ENCODE results near the gene RALB.

The RALB gene

GRCh38 chr2:120252225-120253020, at the start of gene RALB:
TSS of gene RALB (plus strand) at chr2:120252852. CDS start at chr2:120278665, 25,813 bp downstream.
- TF ChIP-seq CTCF (IDR thresholded peaks at IDR 0.05; ENCODE audit: low read depth, low read length, missing control alignments): no peak
- in situ Hi-C loops (cut with HindIII; ENCODE audit: low sequenced_read_pairs): no loop called here
- peak within 1 kb of the TSS; percentile 62 for H3K4me3 ChIP-seq (ENCODE audit: low read depth, low read length)
- DNase-seq (ENCODE audit: low read depth): peak; percentile 96

GRCh38 chr2:120203251-120204021, 49.2 kb upstream of the RALB start:
- in situ Hi-C loops (cut with HindIII; ENCODE audit: low sequenced_read_pairs): no loop called here
- no peak for TF ChIP-seq CTCF (IDR thresholded peaks at IDR 0.05; ENCODE audit: low read depth, low read length, missing control alignments)
- DNase-seq (ENCODE audit: low read depth): no peak
- no peak overlapping the region for H3K4me3 ChIP-seq (ENCODE audit: low read depth, low read length)

DNA sequence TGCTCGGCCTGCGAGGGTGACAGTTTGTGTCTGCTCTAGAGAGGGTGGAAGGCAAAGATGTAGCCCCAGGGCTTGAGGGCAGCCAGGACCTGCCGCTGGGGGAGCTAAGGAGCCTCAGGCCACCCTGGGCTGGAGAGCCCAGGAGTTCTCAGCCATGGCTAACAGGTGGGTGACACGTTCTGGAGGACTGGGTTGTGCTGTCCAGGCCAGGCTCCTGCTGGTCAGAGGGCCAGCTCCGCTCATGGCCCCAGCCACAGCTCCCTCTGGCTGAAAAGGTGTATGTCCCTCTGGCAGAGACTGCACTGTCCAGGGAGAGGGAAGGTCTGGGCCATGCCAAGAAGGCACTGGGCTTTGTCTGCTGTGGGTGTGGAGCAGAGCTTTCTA, 48.6 kb upstream of the RALB start:
- DNase-seq (ENCODE audit: low read depth): no peak
- H3K4me3 ChIP-seq (ENCODE audit: low read depth, low read length): no peak overlapping the region
- no peak for TF ChIP-seq CTCF (IDR thresholded peaks at IDR 0.05; ENCODE audit: low read depth, low read length, missing control alignments)
- in situ Hi-C loops (cut with HindIII; ENCODE audit: low sequenced_read_pairs): no loop called here

DNA sequence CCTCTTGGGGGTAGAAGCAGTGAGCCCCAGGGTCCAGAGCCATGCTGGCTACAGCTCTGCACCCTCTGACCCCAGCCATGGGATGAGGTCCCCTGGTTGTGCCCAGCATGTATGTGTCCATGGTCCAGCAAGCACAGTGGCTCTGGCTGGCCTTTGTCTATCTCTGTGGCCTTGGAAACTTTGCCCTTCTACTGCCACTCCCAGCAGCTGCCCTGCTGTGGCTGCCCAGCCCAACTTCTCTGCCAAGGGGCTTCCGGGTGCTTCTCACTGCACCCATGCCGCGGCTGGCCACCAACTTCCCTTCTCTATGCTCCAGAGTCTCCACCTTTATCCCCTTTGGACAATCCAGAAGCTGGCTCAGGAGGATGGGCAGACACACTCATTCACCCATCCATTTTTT, 48.2 kb upstream of the RALB start:
- in situ Hi-C loops (cut with HindIII; ENCODE audit: low sequenced_read_pairs): no loop called here
- no peak for TF ChIP-seq CTCF (IDR thresholded peaks at IDR 0.05; ENCODE audit: low read depth, low read length, missing control alignments)
- DNase-seq (ENCODE audit: low read depth): no peak
- no peak overlapping the region for H3K4me3 ChIP-seq (ENCODE audit: low read depth, low read length)

DNA sequence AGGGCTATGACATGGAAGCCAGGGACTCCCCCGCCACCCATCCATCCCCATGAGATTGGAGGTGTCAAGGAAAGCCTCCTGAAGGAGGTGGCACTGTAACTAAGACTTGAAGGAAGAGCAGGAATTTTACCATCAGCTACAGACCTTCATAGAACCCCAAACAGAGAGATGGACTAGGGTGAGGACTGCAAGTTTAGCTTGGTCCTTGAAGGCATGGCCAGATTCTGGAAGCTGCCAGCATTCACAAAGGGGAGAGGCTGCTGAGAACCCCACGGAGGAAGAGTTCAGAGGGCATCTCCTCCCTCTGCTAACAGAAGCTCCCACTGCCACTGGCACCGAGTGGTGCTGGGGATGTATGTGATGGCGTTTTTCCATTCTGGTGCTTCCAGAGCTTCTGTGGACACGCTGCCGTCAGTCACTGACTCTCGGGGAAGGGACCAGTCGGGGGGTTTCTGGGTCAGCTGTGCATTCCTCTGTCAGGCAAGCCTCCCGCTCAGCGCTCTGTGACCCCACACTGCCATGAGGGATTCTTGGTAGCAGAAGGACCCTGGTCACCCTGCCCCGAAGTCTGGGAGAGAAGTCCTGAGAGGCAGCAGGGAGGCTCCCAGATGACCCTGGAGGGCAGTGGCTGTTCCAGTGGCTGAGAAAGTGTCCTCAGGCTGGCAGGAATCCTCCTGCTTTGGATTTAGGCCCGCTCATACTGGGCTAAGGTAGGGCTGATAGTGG, 47.5 kb upstream of the RALB start:
- no peak for TF ChIP-seq CTCF (IDR thresholded peaks at IDR 0.05; ENCODE audit: low read depth, low read length, missing control alignments)
- in situ Hi-C loops (cut with HindIII; ENCODE audit: low sequenced_read_pairs): no loop called here
- no peak for DNase-seq (ENCODE audit: low read depth)
- H3K4me3 ChIP-seq (ENCODE audit: low read depth, low read length): no peak overlapping the region

DNA sequence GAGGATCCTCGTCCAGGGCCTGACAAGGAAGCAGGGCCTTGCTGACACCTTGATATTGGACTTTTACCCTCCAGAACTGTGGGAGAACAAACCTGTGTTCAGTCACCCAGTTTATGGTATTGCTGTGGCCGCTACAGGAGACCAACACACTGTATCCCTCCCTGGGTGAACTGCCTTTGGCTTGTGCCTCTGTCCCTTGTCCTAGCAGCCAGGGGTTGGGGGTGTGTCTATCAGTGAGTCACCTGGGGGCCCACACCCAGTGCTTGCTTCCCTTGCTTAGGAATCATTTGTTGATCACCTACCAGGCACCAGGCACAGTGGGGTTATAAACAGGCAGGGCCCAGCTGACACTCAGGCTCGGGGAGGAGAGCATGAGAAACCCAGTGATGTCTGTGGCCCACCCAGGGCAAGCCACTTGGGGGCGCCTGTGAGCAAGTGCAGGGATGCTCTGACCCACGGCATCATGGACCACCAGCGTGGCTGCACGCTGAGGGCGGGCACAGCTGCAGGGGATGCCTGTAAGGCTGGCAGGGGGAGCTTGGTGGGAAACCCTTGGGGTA, 46.5 kb upstream of the RALB start:
- in situ Hi-C loops (cut with HindIII; ENCODE audit: low sequenced_read_pairs): no loop called here
- no peak for DNase-seq (ENCODE audit: low read depth)
- H3K4me3 ChIP-seq (ENCODE audit: low read depth, low read length): no peak overlapping the region
- TF ChIP-seq CTCF (IDR thresholded peaks at IDR 0.05; ENCODE audit: low read depth, low read length, missing control alignments): peak; percentile 33

Data from astrocyte of the cerebellum (primary cell).